GM12801 (cell line): ENCODE results near the gene RPL18.

Experiments
- TF ChIP-seq, protein P1 (sequence below): IDR thresholded peaks from one replicate; pipeline ENCODE4 v1.5.1; 2011; ENCODE audit warnings: control low read depth; ENCODE audit not compliant: insufficient read length; ENCODE audit errors: extremely low read depth

The RPL18 gene

DNA sequence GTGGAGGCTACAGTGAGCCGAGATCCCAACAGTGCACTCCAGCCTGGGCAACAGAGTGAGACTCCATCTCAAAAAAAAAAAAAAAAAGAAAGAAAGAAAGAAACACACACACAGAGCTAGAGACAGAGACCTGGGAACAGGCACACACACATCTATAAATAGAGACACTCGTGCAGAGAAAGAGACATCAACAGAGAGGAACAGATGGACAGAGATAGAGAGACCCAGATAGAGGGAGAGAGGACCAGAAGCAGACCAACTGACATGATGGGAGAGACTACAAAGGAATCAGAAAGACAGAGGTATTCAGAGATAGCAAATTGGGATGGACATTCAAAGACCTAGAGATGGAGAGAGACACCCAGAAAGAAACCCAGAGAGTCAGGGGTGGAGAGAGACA, 29.2 kb upstream of the RPL18 start:
- TF ChIP-seq, protein P1, sequence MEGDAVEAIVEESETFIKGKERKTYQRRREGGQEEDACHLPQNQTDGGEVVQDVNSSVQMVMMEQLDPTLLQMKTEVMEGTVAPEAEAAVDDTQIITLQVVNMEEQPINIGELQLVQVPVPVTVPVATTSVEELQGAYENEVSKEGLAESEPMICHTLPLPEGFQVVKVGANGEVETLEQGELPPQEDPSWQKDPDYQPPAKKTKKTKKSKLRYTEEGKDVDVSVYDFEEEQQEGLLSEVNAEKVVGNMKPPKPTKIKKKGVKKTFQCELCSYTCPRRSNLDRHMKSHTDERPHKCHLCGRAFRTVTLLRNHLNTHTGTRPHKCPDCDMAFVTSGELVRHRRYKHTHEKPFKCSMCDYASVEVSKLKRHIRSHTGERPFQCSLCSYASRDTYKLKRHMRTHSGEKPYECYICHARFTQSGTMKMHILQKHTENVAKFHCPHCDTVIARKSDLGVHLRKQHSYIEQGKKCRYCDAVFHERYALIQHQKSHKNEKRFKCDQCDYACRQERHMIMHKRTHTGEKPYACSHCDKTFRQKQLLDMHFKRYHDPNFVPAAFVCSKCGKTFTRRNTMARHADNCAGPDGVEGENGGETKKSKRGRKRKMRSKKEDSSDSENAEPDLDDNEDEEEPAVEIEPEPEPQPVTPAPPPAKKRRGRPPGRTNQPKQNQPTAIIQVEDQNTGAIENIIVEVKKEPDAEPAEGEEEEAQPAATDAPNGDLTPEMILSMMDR = no peak

DNA sequence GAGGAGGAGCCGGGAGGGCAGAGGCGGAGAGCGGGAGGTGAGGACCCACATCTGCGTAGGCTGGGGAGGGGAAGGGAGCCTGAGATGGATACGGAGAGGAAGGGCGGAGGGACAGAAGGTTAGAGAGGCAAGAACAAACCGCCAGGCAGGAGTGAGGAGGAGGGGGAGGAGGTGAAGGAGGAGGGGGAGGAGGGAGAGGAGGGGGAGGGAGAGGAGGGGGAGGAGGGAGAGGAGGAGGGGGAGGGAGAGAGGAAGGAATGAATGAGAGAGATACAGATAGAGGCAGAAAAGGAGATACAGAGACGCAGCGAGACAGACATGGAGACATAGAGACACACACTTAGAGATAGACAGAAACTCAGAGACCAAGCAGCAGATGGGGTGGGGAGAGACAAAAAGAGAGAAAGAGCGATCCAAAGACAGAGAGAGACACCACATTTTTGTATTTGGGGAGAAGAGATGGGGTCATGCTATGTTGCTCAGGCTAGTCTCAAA, 27.8 kb upstream of the RPL18 start:
- TF ChIP-seq, protein P1 = no peak

DNA sequence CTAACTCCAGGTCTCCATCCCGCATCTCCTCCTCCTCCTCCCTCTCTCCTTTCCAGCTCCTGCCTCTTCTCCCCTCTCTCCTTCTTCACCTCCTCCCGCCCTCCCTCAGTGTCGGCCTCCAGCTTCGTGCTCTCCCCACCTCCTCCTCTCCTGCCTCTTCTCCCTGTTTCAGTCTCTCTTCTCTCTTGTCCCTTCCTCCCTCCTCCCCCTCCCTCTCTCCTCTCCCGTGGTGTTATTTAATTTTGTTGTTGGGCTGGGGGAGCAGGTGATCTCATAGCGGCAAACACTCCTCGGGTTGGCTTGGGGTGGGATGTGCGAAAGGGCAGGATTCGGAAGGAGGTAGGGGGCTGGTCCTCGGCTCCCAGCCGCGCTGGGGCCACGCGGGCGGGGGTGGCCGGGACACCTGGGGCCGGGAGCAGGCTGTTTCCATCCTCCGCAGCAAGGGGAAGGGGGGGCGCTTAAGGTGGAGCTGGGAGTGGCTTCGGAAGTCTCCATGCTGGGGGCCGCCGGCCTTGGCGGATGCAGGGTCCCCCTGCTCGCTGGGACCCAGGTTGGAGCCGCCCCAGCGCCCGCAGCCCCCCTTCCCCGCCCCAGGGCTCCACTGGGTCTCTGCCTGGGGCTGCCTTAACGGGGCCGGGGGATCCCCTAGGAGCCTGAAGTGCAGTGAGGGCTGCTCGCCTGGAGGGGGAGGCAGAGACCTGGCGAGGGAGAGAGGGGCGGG, 27.2 kb upstream of the RPL18 start, which contains the start of gene CA11:
Gene CA11 (minus strand): TSS at position 187 of the 721 bp plus-strand sequence. CDS start 555 bp downstream, outside the sequence.
- TF ChIP-seq, protein P1 = no peak

DNA sequence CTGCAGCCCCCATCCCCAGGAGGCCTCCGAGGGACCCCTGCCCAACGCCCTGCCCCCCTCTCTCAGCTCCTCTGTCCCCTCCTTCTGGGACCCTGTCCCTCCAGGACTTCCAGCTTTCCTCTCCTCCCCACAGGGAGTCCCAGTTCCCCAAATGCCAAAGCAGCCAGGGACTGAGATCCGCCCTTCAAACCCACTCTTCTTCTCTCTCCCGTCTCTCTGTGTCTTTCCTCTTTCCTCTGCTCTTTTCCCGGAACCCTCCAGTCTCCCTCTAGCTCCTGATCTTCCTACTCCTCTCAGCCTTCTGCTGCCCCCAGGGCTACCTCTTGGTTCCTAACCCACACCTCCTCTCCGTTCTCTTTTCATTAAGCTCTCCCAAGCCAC, 26.6 kb upstream of the RPL18 start:
- TF ChIP-seq, protein P1 = no peak

DNA sequence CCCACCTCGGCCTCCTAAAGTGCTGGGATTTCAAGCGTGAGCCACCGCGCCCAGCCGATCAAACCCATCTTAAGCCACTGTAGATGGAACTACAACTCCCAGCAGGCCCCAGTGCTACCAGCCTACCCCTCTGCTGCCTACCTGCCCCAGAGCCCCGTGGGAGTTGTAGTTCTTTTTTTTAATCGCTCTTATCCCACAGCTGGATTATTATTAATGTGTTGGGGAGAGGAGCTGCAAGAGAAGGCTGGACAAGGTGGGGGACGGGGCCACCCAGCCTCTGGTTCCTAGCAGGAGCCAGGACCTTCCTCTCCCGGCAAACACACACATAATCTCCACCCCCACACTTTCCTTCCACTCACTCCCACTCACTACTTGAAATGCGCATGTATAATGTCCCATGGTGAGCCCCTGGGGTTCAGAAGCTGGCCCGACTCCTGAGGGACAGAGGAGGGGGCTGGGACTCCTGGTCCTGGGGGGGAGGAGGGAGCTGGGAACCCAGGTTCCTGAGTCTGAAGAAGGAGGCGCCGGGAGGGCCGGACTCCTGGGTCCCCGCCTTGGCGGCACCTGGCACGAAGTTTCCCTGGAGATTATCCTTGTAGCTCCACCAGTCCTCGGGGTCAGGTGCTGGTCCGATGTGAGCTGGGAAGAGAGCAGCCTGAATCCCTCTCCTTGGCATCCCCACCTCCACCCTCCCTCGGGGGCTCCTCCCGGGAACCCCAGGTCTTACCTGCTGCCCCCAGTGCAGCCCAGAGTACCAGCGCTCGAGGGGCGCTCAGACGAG, 26.1 kb upstream of the RPL18 start:
- TF ChIP-seq, protein P1 = no peak

DNA sequence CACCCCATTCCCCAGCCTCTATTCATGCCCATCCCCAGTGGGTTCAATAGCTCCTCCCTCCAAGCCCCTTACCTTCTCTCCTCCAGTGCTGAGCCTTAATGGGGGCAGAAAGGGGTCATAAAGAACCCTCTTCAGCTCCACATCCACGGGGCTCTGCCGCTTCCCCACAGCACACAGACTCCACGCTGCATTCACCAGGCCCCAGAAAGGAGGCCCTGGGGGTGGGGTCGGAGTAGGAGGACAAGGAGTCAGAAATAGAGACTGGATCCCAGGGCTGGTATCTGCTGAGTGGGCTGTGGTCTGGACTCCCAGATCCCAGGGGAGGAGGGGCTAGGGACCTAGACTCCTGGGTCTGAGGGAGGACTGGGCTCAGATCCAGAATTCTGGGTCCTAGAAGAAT, 25.4 kb upstream of the RPL18 start:
- TF ChIP-seq, protein P1 = no peak

DNA sequence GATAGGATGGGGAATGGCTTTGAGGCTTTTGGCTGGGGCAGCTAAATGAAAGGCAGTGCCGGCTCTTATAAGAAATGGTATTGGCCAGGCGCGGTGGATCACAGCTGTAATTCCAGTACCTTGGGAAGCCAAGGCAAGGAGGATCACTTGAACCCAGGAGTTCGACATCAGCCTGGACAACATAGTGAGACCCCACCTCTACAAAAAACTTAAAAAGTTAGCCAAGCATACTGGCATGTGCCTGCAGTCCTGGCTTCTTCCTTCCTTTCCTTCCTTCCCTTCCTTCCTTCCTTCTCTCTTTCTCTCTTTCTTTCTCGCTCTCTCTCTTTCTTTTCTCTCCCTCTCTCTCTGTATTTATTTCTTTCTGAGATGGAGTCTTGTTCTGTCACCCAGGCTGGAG, 23.9 kb upstream of the RPL18 start:
- TF ChIP-seq, protein P1 = no peak
